ENCODE data around the gene ZNF93. TPM values are rescaled to one million over a fixed set of nuclear protein-coding genes. Genes with fewer than 3 reads are reported as not detected.
"Not testable (repeated sequence)": the region's sequence is repeated elsewhere in the genome, so short reads cannot be mapped to it uniquely, and the experiment has no call there.

ZNF93 gene
- total RNA-seq, 4 donors from 2014 or later, result 12.2 to 29.0 (median 23.2) TPM

- no peaks in the 10 kb centered on the region for H3K27me3 ChIP-seq
- 89 to 100% methylated on average over 1 of the region's 1 CpG for WGBS, 2 donors
- H3K9me3 ChIP-seq, result no peaks in the 10 kb centered on the region
- no peak overlapping the region for H3K27ac ChIP-seq
- H3K4me3 ChIP-seq (replicated peaks in 1 of 3), result no peak overlapping the region
- intact Hi-C loops (cut with DNase I), result loop anchor here (10.0 kb wide), 1 partner anchor 50 kb away; no protein-coding TSS in a partner anchor
- DNase-seq, result no peak
- peaks cover 4 to 12% of the 10 kb centered on the region in 2 donors for H3K36me3 ChIP-seq
- no peaks in the 10 kb centered on the region for H3K4me1 ChIP-seq
- TF ChIP-seq, protein P1, sequence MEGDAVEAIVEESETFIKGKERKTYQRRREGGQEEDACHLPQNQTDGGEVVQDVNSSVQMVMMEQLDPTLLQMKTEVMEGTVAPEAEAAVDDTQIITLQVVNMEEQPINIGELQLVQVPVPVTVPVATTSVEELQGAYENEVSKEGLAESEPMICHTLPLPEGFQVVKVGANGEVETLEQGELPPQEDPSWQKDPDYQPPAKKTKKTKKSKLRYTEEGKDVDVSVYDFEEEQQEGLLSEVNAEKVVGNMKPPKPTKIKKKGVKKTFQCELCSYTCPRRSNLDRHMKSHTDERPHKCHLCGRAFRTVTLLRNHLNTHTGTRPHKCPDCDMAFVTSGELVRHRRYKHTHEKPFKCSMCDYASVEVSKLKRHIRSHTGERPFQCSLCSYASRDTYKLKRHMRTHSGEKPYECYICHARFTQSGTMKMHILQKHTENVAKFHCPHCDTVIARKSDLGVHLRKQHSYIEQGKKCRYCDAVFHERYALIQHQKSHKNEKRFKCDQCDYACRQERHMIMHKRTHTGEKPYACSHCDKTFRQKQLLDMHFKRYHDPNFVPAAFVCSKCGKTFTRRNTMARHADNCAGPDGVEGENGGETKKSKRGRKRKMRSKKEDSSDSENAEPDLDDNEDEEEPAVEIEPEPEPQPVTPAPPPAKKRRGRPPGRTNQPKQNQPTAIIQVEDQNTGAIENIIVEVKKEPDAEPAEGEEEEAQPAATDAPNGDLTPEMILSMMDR (IDR thresholded peaks at IDR 0.05), result no peak
- TF ChIP-seq POLR2A (IDR thresholded peaks at IDR 0.05), result no peak
Observed at GRCh38 chr19:19884583-19884982, 16.2 kb upstream of the ZNF93 start.

GRCh38 chr19:19892055-19892941 is 8.4 kb upstream of the ZNF93 start:
- H3K4me3 ChIP-seq (replicated peaks in 1 of 3); H3K27ac ChIP-seq; H3K27me3 ChIP-seq; H3K9me3 ChIP-seq; H3K4me1 ChIP-seq; DNase-seq: not testable (repeated sequence)
- intact Hi-C loops (cut with DNase I), result loop anchor here (5.0 kb wide), 1 partner anchor 180 kb away; no protein-coding TSS in a partner anchor
- WGBS, 2 donors, result 95 to 96% methylated on average over 3 of the region's 3 CpGs
- H3K36me3 ChIP-seq, result peaks cover 14 to 21% of the 10 kb centered on the region in 2 donors

DNA sequence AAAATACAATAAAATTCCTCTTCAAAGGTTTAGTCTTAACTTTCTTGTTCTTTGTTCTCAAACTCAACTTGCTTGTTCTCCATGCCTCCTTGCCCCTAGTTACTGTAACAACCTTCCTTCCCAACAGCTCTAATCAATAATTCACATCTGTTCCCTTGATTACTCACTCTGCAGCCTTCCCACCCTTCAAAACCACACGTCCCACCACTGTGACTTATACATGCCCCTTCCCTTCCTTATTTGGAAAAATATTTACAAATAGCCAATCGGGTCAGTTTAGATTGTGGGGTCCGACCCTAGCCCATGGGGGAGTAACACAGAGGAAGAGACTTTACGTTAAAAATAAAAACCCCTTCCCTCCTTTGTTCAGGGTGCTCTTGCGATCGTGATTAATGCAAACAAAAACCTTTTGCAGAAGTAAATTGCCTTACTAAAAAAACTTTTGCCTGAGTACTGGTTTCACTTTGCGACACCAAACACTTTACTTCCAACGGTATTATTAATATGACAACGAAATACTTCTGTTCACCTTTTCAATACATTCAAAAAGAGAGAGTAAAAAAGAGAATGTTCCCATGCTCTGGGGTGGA is 512 bp upstream of the ZNF93 start:
- intact Hi-C loops (cut with DNase I), result no loop called here
- H3K9me3 ChIP-seq, result no peaks in the 10 kb centered on the region

DNA sequence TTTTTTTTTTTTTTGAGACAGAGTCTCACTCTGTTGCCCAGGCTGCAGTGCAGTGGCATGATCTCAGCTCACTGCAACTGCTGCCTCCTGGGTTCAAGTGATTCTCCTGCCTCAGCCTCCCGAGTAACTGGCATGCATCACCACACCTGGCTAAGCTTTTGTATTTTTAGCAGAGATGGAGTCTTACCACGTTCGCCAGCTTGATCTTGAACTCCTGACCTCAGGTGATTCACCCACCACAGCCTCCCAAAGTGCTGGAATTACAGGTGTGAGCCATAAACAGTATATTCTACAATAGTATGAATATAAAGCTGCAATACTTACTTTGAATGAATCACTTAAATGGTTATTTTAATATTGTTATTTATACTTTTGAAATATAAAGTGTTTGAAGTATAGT is 6.8 kb downstream of the ZNF93 start:
- H3K4me1 ChIP-seq; H3K27ac ChIP-seq; H3K9me3 ChIP-seq; H3K36me3 ChIP-seq; DNase-seq; H3K4me3 ChIP-seq (replicated peaks in 1 of 3); H3K27me3 ChIP-seq; intact Hi-C loops (cut with DNase I): not testable (repeated sequence)
- WGBS, 2 donors, result 39 to 52% methylated on average over 3 of the region's 3 CpGs

More for the DNA sequence above, 512 bp upstream of the ZNF93 start:
- TF ChIP-seq, protein P1 (IDR thresholded peaks at IDR 0.05), result no peak
- no peak for TF ChIP-seq POLR2A (IDR thresholded peaks at IDR 0.05)
- Histone ChIP-seq H3K27me3 (no peaks in the 10 kb centered on the region), H3K4me3 (replicated peaks in 1 of 3) (peak overlapping the region in 2 of 3 donors; percentile 1 to 72), H3K4me1 (peaks cover 6 to 9% of the 10 kb centered on the region in 2 donors), H3K36me3 (no peaks in the 10 kb centered on the region), H3K27ac (peak overlapping the region; percentile 5 to 96 (median 93))
- no peak for DNase-seq
- 0 to 1% methylated on average over 9 of the region's 9 CpGs for WGBS, 2 donors

DNA sequence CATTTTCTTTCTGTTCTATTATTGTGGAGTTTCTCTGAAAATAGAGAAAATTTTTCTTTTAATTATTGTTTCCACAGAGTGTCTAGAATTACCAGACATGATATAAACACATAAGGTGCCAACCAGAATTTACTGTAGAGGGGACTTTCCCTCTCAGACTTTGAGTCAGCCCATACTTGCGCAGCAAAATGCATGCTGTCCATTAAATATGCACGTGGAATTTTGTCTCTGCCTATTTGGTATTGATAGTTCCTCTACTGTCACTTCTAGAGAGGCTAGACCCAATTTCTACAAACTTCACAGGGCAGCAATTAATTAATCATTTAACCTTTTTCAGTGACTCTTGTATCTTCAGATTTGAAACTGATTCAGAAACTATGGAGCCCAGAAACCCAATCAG is 8.9 kb downstream of the ZNF93 start:
- no peak for TF ChIP-seq POLR2A (IDR thresholded peaks at IDR 0.05)
- TF ChIP-seq, protein P1 (IDR thresholded peaks at IDR 0.05), result no peak
- no peak overlapping the region for H3K4me3 ChIP-seq (replicated peaks in 1 of 3)
- DNase-seq, result no peak
- H3K27me3 ChIP-seq, result no peaks in the 10 kb centered on the region
- WGBS, 2 donors, result 95 to 96% methylated on average over 2 of the region's 2 CpGs
- no peak overlapping the region for H3K27ac ChIP-seq
- H3K4me1 ChIP-seq, result peaks cover 3 to 4% of the 10 kb centered on the region in 2 donors
- H3K9me3 ChIP-seq, result no peaks in the 10 kb centered on the region
- no peaks in the 10 kb centered on the region for H3K36me3 ChIP-seq
- intact Hi-C loops (cut with DNase I), result no loop called here

DNA sequence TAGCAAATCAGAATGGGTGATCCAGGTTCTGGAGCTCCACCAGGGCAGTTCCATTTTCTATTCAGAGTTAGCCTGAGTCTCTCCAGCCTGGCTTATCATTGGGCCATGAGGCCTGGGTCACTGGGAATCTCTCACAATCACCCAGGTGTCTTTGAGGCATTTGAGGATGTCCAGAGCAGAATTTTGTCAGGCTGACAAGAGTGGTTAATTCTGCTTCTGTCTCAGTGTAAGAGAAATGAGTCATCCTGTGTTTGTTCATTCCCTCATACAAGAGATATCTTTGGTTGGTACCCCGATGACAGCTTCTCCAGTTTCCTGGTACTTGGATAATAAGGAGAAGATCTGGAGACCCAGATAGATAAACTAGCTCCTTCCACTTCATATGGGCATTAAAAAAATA is 10.4 kb downstream of the ZNF93 start:
- Histone ChIP-seq H3K4me3 (replicated peaks in 1 of 3) (no peak overlapping the region), H3K9me3 (no peaks in the 10 kb centered on the region), H3K27ac (no peak overlapping the region), H3K27me3 (no peaks in the 10 kb centered on the region), H3K36me3 (no peaks in the 10 kb centered on the region), H3K4me1 (peaks cover 3 to 4% of the 10 kb centered on the region in 2 donors)
- intact Hi-C loops (cut with DNase I), result no loop called here
- TF ChIP-seq POLR2A (IDR thresholded peaks at IDR 0.05), result no peak
- TF ChIP-seq, protein P1 (IDR thresholded peaks at IDR 0.05), result no peak
- 89 to 95% methylated on average over 1 of the region's 1 CpG for WGBS, 2 donors
- DNase-seq, result no peak
